ENCODE measurements around the gene TVP23A.
"Not testable (repeated sequence)": the region's sequence is repeated elsewhere in the genome, so short reads cannot be mapped to it uniquely, and the experiment has no call there.

TVP23A gene

GRCh38 chr16:10799736-10800135 is 18.9 kb downstream of the TVP23A start:
- DNase-seq (ENCODE audit: low spot score), result no peak

GRCh38 chr16:10791048-10791447 is 27.5 kb downstream of the TVP23A start:
- DNase-seq (ENCODE audit: low spot score), result no peak

GRCh38 chr16:10788630-10789029 is 30.0 kb downstream of the TVP23A start:
- not testable (repeated sequence) for DNase-seq (ENCODE audit: low spot score)

- DNase-seq (ENCODE audit: low spot score), result no peak
These were observed 31.3 kb downstream of the TVP23A start for GRCh38 chr16:10787304-10787703.

- no peak for DNase-seq (ENCODE audit: low spot score)
These were observed 36.0 kb downstream of the TVP23A start for GRCh38 chr16:10782628-10783027.

- DNase-seq (ENCODE audit: low spot score), result no peak
These were observed 38.0 kb downstream of the TVP23A start for GRCh38 chr16:10780628-10781027.

- not testable (repeated sequence) for DNase-seq (ENCODE audit: low spot score)
These were observed 38.7 kb downstream of the TVP23A start for GRCh38 chr16:10779908-10780307.

- DNase-seq (ENCODE audit: low spot score), result no peak
These were observed 41.2 kb downstream of the TVP23A start for GRCh38 chr16:10777356-10777755.

GRCh38 chr16:10776923-10777322 is 41.7 kb downstream of the TVP23A start:
- not testable (repeated sequence) for DNase-seq (ENCODE audit: low spot score)

GRCh38 chr16:10776280-10776679 is 42.3 kb downstream of the TVP23A start:
- DNase-seq (ENCODE audit: low spot score), result no peak

- no peak for DNase-seq (ENCODE audit: low spot score)
These were observed 47.7 kb downstream of the TVP23A start for GRCh38 chr16:10770907-10771306.

- no peak for DNase-seq (ENCODE audit: low spot score)
These were observed 49.2 kb downstream of the TVP23A start for GRCh38 chr16:10769381-10769780.

- DNase-seq (ENCODE audit: low spot score), result no peak
These were observed 51.5 kb downstream of the TVP23A start for GRCh38 chr16:10767127-10767526.

- DNase-seq (ENCODE audit: low spot score), result no peak
These were observed 52.8 kb downstream of the TVP23A start for GRCh38 chr16:10765772-10766171.

- no peak for DNase-seq (ENCODE audit: low spot score)
These were observed 55.1 kb downstream of the TVP23A start for GRCh38 chr16:10763456-10763855.

- DNase-seq (ENCODE audit: low spot score), result no peak
These were observed 56.1 kb downstream of the TVP23A start for GRCh38 chr16:10762336-10763016.

GRCh38 chr16:10761373-10761772 is 57.2 kb downstream of the TVP23A start:
- no peak for DNase-seq (ENCODE audit: low spot score)

- DNase-seq (ENCODE audit: low spot score), result no peak
These were observed 57.7 kb downstream of the TVP23A start for GRCh38 chr16:10760858-10761257.

GRCh38 chr16:10756574-10756973 is 62.0 kb downstream of the TVP23A start:
- no peak for DNase-seq (ENCODE audit: low spot score)

GRCh38 chr16:10754941-10755340 is 63.7 kb downstream of the TVP23A start:
- no peak for DNase-seq (ENCODE audit: low spot score)

GRCh38 chr16:10753670-10754069 is 64.9 kb downstream of the TVP23A start:
- no peak for DNase-seq (ENCODE audit: low spot score)

GRCh38 chr16:10752843-10753523 is 65.6 kb downstream of the TVP23A start:
- no peak for DNase-seq (ENCODE audit: low spot score)

- DNase-seq (ENCODE audit: low spot score), result no peak
These were observed 67.3 kb downstream of the TVP23A start for GRCh38 chr16:10751291-10751697.

GRCh38 chr16:10750793-10751192 is 67.8 kb downstream of the TVP23A start:
- DNase-seq (ENCODE audit: low spot score), result no peak

All from iPS-NIHi11 (cell line).